NCI-H2107 treated with DMSO at 0.1 percent for 48 hours (cell line): ENCODE results near the gene FHOD3.
"Not testable (repeated sequence)": the region's sequence is repeated elsewhere in the genome, so short reads cannot be mapped to it uniquely, and the experiment has no call there.

Source experiments
- DNase-seq: peaks from one replicate; lab custom pipeline; 2025; ENCODE audit not compliant: unreplicated experiment; lab: John Stamatoyannopoulos, UW

Gene FHOD3

GRCh38 chr18:36688020-36688965 lies 390.8 kb downstream of the FHOD3 start:
- peak; percentile 57 for DNase-seq

- DNase-seq, result no peak
Observed at GRCh38 chr18:36692371-36692770, 394.9 kb downstream of the FHOD3 start.

GRCh38 chr18:36692921-36693332 lies 395.4 kb downstream of the FHOD3 start:
- DNase-seq, result no peak

- peak; percentile 73 for DNase-seq
Observed at GRCh38 chr18:36693931-36694620, 396.6 kb downstream of the FHOD3 start.

GRCh38 chr18:36695806-36696205 lies 398.3 kb downstream of the FHOD3 start:
- no peak for DNase-seq

- DNase-seq, result no peak
Observed at GRCh38 chr18:36697905-36698304, 400.4 kb downstream of the FHOD3 start.

GRCh38 chr18:36700955-36701354 lies 403.4 kb downstream of the FHOD3 start:
- no peak for DNase-seq

GRCh38 chr18:36702401-36703013 lies 405.0 kb downstream of the FHOD3 start:
- no peak for DNase-seq

GRCh38 chr18:36704156-36704555 lies 406.6 kb downstream of the FHOD3 start:
- DNase-seq, result no peak

- no peak for DNase-seq
Observed at GRCh38 chr18:36706134-36706881, 408.8 kb downstream of the FHOD3 start.

GRCh38 chr18:36708366-36708765 lies 410.9 kb downstream of the FHOD3 start:
- DNase-seq, result no peak

GRCh38 chr18:36709315-36709714 lies 411.8 kb downstream of the FHOD3 start:
- no peak for DNase-seq

GRCh38 chr18:36711014-36711725 lies 413.7 kb downstream of the FHOD3 start:
- DNase-seq, result no peak

- DNase-seq, result no peak
Observed at GRCh38 chr18:36711813-36712444, 414.4 kb downstream of the FHOD3 start.

- no peak for DNase-seq
Observed at GRCh38 chr18:36714476-36714875, 417.0 kb downstream of the FHOD3 start.

GRCh38 chr18:36717422-36718110 lies 420.1 kb downstream of the FHOD3 start:
- no peak for DNase-seq

- DNase-seq, result no peak
Observed at GRCh38 chr18:36718705-36719328, 421.3 kb downstream of the FHOD3 start.

GRCh38 chr18:36719630-36720029 lies 422.1 kb downstream of the FHOD3 start:
- DNase-seq, result no peak

- DNase-seq, result not testable (repeated sequence)
Observed at GRCh38 chr18:36721351-36721750, 423.8 kb downstream of the FHOD3 start.
